Epithelial cell of prostate (primary cell): ENCODE results near the gene GOLIM4.
"Not testable (repeated sequence)": the region's sequence is repeated elsewhere in the genome, so short reads cannot be mapped to it uniquely, and the experiment has no call there.

Experiments
- DNase-seq: peaks from one replicate; pipeline ENCODE4 v3.0.0-alpha.2; 2011; ENCODE audit warnings: low read depth, low spot score
- H3K27ac ChIP-seq: fragments of 450-650 bp; 2 replicates; pipeline ENCODE4 v1.5.1; 2017; ENCODE audit warnings: mild to moderate bottlenecking

GOLIM4 gene

GRCh38 chr3:168095611-168096209 lies at the start of gene GOLIM4:
Gene GOLIM4 (minus strand): TSS chr3:168095924. CDS start chr3:168095285, 639 bp downstream.
- peak within 1 kb of the TSS; percentile 80 for H3K27ac ChIP-seq
- DNase-seq: peak; percentile 89

- no peak for DNase-seq
- no peak overlapping the region for H3K27ac ChIP-seq
Observed at GRCh38 chr3:168141405-168141998, 45.8 kb upstream of the GOLIM4 start.

GRCh38 chr3:168139947-168140346 lies 44.2 kb upstream of the GOLIM4 start:
- no peak overlapping the region for H3K27ac ChIP-seq
- no peak for DNase-seq

GRCh38 chr3:168138421-168138820 lies 42.7 kb upstream of the GOLIM4 start:
- no peak overlapping the region for H3K27ac ChIP-seq
- DNase-seq: no peak

- DNase-seq: no peak
Observed at GRCh38 chr3:168134931-168135330, 39.2 kb upstream of the GOLIM4 start.

GRCh38 chr3:168130250-168130649 lies 34.5 kb upstream of the GOLIM4 start:
- not testable (repeated sequence) for H3K27ac ChIP-seq, DNase-seq

More at GRCh38 chr3:168134931-168135330, 39.2 kb upstream of the GOLIM4 start:
- no peak overlapping the region for H3K27ac ChIP-seq

GRCh38 chr3:168128463-168128862 lies 32.7 kb upstream of the GOLIM4 start:
- not testable (repeated sequence) for H3K27ac ChIP-seq, DNase-seq

GRCh38 chr3:168127466-168127865 lies 31.7 kb upstream of the GOLIM4 start:
- no peak overlapping the region for H3K27ac ChIP-seq
- DNase-seq: no peak

DNA sequence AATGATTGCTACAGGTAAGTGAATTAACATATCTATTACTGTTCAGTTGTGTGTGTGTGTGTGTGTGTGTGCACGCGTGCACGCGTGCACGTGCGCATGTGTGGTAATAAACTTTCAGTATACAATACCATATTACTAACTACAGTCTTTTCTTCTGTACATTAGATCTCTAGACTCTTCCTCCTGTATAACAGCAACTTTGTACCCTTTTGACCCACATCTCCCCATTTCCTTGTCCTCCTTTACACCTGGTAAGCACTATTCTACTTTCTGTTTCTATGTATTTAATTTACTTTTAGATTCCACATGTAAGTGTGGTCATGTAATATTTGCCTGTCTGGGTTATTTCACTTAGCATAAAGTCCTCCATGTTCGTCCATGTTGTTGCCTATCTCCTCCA lies 29.1 kb upstream of the GOLIM4 start:
- no peak overlapping the region for H3K27ac ChIP-seq
- DNase-seq: no peak

DNA sequence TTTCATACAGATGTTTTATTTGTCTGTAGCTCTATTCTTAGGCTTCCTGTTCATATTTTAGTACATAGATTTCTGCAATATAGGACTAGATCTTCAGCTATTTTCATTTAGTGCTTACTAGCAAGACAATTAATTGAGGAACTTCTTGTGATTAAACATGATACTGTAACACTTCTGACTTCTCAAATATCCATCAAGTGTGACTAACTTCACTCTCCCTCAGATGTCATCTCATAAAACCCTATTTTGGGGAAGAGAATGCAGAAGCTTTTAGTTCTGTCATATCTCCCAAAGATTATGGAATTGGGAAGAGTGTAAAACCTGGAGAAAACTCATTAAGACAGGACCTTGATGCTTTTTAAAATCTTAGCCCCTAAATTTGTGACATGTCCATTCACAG lies 28.6 kb upstream of the GOLIM4 start:
- H3K27ac ChIP-seq: no peak overlapping the region
- DNase-seq: no peak

DNA sequence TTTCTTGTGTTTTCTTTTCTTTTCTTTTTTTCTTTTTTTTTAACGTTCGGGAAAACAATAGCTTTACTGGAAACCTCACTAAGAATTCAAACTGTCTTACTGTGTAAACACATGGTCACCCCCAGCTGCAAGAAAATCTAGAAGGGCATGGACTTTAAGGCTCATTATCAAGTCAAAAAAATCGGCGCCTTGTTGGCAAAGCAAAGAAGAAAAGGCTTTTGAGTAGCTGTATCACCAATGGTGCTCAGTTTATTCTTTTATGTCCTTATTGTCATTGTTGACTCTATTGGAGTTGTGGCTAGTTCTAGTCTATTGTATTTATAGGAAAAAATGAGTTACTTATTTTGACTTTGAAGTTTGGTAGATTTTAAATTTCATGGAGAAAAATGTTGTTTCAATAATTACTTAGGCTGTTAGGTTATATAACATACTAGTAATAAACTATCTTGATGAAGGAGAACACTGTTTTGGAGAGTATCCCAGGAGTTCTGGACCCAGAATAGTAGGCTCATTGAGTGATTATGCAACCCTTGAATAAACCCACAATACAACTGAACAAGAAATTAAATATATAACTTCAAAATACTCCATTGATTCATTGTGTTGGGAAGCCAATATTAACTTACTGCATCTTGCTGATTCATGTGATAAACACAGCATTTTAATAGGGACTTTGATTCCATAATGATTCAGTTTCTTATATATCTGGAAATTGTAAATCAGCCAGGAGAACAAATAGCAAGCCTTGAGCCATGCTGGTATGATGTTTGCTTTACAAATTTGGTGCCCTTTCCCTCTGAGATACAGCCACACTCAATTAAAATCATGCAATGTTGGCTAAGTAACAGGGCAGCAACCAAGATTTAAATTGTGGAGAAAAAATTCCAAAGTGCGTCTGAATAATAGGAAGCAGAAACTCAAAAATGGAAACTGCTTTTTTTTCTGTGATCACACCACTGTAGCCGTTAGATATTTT lies 27.8 kb upstream of the GOLIM4 start:
- DNase-seq: no peak
- no peak overlapping the region for H3K27ac ChIP-seq

DNA sequence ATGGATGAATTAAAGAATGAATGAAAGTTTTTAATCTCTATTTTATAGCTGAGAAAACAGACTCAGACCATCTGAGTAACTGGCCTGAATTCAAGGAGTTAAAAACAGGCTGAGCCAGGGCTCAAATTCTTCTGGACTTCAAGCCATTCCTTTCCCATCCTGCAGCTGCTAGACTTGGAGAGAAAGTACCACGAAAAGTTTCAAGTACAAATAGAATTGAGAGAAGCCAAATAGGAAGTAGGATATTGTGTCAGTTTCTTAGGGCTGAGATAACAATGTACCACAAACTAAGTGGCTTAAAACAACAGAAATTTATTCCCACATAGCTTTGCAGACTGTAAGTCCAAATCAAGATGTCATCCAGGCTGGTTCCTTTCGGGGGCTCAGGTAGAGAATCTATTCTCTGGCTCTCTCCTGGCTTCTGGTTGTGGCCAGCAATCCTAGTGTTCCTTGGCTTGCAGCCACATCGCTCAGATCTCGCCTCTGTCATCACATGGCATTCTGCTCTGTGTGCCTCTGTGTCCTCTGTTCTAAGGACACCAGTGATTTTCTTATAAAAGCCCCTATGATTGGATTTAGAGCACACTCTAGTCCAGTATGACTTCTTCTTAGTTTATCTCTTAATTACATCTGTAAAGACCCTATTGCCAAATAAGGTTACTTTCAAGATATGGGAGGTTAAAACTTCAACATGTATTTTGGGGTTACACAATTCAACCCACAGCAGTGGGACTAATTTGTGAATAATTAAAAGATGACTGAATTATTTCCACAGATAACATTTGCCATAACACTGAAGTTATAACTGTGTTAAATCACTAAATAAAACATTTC lies 25.7 kb upstream of the GOLIM4 start:
- DNase-seq: no peak

DNA sequence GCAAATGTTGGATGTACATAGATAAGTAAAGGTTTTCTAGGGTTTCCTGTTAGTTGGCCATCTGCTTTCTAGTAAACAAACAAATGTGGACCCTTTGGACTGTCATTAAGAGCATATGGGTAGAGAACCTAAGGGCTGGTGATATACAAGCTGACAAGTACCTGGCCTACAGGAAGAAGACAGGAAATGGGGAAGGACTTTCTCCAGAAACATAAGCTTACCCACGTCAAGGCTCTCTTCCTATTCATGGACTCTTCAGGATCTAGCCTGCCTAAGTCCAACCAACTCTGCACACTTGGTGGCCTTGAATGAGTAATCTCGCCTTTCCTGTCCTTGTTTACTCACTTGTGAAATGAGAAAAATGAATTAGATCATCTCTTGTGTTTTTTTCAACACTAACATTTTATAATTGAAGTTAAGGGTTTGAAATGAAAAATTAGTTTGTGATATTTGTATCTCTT lies 22.2 kb upstream of the GOLIM4 start:
- DNase-seq: peak; percentile 33
- peak overlapping the region; percentile 63 for H3K27ac ChIP-seq

More for the DNA sequence above, 25.7 kb upstream of the GOLIM4 start:
- no peak overlapping the region for H3K27ac ChIP-seq

GRCh38 chr3:168117059-168117458 lies 21.3 kb upstream of the GOLIM4 start:
- H3K27ac ChIP-seq: peak overlapping the region; percentile 63
- peak; percentile 45 for DNase-seq

DNA sequence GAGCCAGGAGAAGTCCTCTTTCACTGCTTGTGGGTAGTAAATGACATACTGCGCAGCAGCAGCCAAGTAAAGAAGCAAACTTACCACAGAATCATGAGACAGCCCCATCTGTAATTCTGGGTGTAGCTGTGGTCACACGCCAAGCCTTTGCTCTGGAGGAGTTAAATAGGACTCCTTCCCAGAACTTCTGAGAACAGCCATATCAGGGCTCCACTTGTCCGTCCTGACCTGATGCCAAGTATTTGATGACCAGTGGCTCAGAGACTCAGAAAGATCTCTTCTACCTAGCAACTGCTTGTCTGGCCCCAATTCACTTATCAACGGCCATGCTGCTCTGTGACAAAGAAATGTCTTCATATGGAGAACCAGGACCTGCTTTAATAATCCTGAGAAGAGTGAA lies 20.6 kb upstream of the GOLIM4 start:
- no peak for DNase-seq
- H3K27ac ChIP-seq: peak overlapping the region; percentile 63

DNA sequence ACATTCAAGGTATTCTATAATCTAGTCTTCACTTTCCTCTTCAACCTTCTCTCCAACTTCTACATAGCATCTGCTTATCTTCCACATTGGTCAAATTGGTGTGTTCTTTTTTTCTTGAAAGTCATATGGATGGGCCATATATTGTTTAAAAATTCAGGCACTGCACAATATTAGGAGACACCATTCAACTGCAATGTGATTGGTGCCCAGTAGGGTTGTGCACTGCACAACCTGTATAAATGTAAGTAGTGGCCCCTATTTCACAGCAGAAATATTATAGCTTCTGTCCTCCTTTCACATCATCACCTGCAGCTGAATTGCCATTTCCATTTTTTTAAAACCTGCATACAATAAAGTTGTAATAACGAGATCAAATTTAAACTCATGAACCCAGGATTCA lies 18.1 kb upstream of the GOLIM4 start:
- no peak overlapping the region for H3K27ac ChIP-seq
- no peak for DNase-seq

DNA sequence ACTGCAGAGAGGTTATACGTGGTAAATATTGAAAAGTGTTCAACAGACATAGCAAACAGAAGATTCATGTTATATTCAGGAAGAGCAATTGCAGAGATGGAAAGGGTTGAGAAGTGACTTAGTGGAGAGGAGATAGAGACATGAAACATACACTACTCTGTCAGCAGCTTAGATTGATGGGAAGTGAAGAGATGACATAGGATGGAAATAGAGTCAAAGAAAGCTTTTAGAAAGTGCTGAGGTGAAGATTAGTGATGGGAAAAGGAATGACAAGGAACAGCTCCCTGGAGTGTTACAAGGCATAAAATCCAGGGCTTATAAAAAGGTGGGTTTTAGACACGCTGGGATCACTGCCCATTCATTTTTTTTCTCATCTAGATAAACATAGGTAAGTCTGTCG lies 17.2 kb upstream of the GOLIM4 start:
- no peak for DNase-seq
- no peak overlapping the region for H3K27ac ChIP-seq

DNA sequence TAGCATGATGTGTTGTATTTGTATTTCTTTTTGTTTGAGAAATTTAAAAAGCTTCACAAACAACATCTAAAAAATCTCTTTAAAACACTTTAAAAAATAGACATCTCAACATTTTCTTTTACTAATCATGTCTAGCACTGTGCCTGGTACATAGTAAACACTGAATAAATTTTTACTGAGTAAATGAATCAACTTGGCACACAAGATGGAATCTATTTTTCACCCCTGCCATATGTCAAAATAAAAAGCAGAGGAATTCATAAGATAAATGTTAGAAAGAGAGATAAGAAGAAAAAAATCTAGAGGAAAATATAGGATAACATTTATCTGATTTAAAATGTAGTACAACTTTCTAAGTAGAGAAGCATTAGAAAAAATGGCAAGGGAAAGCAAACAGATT lies 8.6 kb upstream of the GOLIM4 start:
- H3K27ac ChIP-seq: no peak overlapping the region
- DNase-seq: no peak

DNA sequence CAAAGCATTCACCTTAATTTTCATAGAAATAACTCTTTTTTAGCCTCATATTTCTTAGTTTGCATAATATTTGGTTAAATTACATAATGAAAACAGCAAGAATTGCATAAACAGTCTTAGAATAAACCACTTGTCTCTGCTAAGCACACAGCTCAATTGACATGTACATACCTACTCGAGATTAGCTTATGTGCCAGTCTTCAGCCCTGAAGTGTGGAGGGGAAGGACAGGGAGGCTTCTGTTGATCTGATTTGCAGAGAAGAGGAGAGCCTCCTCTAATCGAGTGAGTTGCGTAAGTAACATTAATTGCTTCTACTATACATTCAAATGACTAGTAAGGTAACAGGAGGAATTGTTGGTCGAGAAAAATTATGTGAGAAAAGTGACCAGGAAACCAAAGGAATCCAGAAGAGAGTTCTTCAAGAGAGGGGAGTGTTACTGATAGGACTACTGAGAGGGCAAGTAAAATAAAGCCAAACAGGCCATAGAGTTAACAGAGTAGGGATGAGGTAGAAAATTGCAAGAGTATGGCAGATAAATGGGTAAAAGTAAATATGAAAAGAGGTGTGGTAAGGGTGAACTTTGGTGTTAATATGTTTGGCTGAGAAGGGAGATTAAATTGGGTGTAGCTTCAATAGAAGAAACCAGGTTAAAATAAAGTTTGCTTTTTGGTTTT lies 7.1 kb upstream of the GOLIM4 start:
- no peak for DNase-seq
- H3K27ac ChIP-seq: no peak overlapping the region
